Endodermal cell (in vitro differentiated cells): Measurements from ENCODE around the gene PLXNB2. TPM values are rescaled to one million over a fixed set of nuclear protein-coding genes. Genes with fewer than 3 reads are reported as not detected.
A peak's percentile ranks its signal among the peaks of the same experiment; 100 is the strongest.

Source experiments
- DNase-seq: peaks from one replicate; pipeline ENCODE4 v3.0.0-alpha.2; 2017
- H3K27ac ChIP-seq: 2 replicates; pipeline ENCODE4 v1.5.1; 2013; ENCODE audit warnings: mild to moderate bottlenecking, low read depth, low read length, moderate library complexity
- H3K27me3 ChIP-seq: 2 replicates; pipeline ENCODE4 v1.6.1; 2013; ENCODE audit warnings: mild to moderate bottlenecking, low read length, moderate library complexity; ENCODE audit not compliant: insufficient read depth, control insufficient read depth, poor library complexity, severe bottlenecking
- H3K36me3 ChIP-seq: 2 replicates; pipeline ENCODE4 v1.7.0; 2013; ENCODE audit warnings: mild to moderate bottlenecking, low read length, moderate library complexity; ENCODE audit not compliant: control insufficient read depth, insufficient read depth
- H3K4me1 ChIP-seq: one replicate; pipeline ENCODE4 v1.7.0; 2013; ENCODE audit warnings: low read length; ENCODE audit not compliant: control insufficient read depth, insufficient read depth
- H3K4me3 ChIP-seq: 2 replicates; pipeline ENCODE4 v1.5.1; 2013; ENCODE audit warnings: mild to moderate bottlenecking, low read length, moderate library complexity
- H3K9ac ChIP-seq: 2 replicates; pipeline ENCODE4 v1.6.1; 2013; ENCODE audit warnings: mild to moderate bottlenecking, low read length, moderate library complexity; ENCODE audit not compliant: poor library complexity, severe bottlenecking; ENCODE audit errors: extremely low read depth
- H3K9me3 ChIP-seq: 2 replicates; pipeline ENCODE4 v1.6.1; 2013; ENCODE audit warnings: mild to moderate bottlenecking, low read length, moderate library complexity; ENCODE audit not compliant: control insufficient read depth
- H3K27ac Mint-ChIP-seq: 2 replicates; pipeline ENCODE4 v1.8.0; 2020; ENCODE audit warnings: mixed read lengths
- H3K27me3 Mint-ChIP-seq: 2 replicates; pipeline ENCODE4 v1.8.0; 2021; ENCODE audit warnings: mild to moderate bottlenecking, mixed read lengths; ENCODE audit not compliant: insufficient read depth
- H3K36me3 Mint-ChIP-seq: 2 replicates; pipeline ENCODE4 v1.8.0; 2020; ENCODE audit warnings: low read depth, mixed read lengths
- H3K4me1 Mint-ChIP-seq: 2 replicates; pipeline ENCODE4 v1.8.0; 2020; ENCODE audit warnings: mixed read lengths
- H3K4me3 Mint-ChIP-seq: 2 replicates; pipeline ENCODE4 v1.8.0; 2020; ENCODE audit warnings: mild to moderate bottlenecking, moderate library complexity, mixed read lengths
- H3K9me3 Mint-ChIP-seq: 2 replicates; pipeline ENCODE4 v1.8.0; 2020; ENCODE audit warnings: mild to moderate bottlenecking, mixed read lengths
- WGBS, 2 experiments: methylation state at CpG; one replicate each; pipeline versions ENCODE4 v1.1.5 to v1.1.7; 2013; ENCODE audit warnings: missing lambda C conversion rate in 2 of 2, mixed read lengths in 1 of 2; ENCODE audit not compliant: insufficient coverage in 1 of 2, insufficient read length in 1 of 2; 5-methylcytosine and 5-hydroxymethylcytosine counted together
- total RNA-seq, 2 donors: library from RNA; stranded (reverse); fragmentation: NEBNext Ultra II Directional in 1 of 2; extraction: Animal tissue kit (Norgen Biotek cat#: 25700) in 1 of 2; gene quantifications; 2 replicates in 1 of 2; 3 replicates in 1 of 2; pipeline ENCODE4 v1.2.1, GENCODE V29; 2021
- TF ChIP-seq, protein P1 (sequence below): fragments of 200-600 bp; sonication (generic); conservative IDR thresholded peaks from 2 replicates; pipeline ENCODE4 v1.5.0; 2021; ENCODE audit warnings: antibody characterized with exemption, mild to moderate bottlenecking

The PLXNB2 gene
- total RNA-seq, 2 donors from 2014 or later = 94.7 to 97.7 TPM

DNA sequence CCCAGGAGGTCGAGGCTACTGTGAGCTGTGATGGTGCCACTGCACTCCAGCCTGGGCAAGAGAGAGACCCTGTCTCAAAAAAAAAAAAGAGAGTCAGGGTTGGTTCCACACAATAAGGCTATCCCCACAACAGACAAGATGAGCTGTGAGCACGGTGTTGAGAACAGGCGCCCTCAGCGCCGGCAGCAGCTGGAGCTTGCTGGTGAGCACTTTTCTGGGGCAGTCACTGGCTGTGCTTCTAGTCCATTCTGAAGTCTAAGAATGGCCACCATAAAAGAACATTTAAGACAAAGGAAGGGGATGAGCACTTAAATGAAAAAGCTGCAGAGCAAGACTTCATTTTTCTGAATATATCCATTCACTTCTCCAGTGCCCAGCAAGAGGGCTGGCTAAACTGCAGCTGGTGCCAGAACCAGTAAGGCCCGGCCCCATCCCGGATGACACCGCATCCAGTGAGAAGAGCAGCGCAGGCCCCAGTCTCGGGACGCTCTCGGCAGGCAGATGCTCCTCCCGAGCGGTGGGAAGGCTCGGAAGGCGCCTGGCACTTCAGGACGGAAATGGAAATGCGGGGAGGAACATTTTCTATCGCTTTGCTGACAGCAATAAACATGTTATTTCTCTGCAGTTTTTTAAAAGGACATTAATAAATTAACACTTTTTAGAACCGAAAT lies 74.8 kb downstream of the PLXNB2 start:
- H3K36me3 Mint-ChIP-seq = peaks cover 46% of the 10 kb centered on the region
- H3K4me3 ChIP-seq = no peak overlapping the region
- DNase-seq = no peak
- H3K9me3 Mint-ChIP-seq = peaks cover 8% of the 10 kb centered on the region
- no peaks in the 10 kb centered on the region for H3K4me1 Mint-ChIP-seq
- 94 to 95% methylated on average over 20 of the region's 20 CpGs for WGBS, 2 experiments
- H3K27me3 ChIP-seq = no peaks in the 10 kb centered on the region
- TF ChIP-seq, protein P1, sequence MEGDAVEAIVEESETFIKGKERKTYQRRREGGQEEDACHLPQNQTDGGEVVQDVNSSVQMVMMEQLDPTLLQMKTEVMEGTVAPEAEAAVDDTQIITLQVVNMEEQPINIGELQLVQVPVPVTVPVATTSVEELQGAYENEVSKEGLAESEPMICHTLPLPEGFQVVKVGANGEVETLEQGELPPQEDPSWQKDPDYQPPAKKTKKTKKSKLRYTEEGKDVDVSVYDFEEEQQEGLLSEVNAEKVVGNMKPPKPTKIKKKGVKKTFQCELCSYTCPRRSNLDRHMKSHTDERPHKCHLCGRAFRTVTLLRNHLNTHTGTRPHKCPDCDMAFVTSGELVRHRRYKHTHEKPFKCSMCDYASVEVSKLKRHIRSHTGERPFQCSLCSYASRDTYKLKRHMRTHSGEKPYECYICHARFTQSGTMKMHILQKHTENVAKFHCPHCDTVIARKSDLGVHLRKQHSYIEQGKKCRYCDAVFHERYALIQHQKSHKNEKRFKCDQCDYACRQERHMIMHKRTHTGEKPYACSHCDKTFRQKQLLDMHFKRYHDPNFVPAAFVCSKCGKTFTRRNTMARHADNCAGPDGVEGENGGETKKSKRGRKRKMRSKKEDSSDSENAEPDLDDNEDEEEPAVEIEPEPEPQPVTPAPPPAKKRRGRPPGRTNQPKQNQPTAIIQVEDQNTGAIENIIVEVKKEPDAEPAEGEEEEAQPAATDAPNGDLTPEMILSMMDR = no peak
- no peak overlapping the region for H3K27ac ChIP-seq
- no peak overlapping the region for H3K9ac ChIP-seq
- H3K4me1 ChIP-seq = no peaks in the 10 kb centered on the region
- no peaks in the 10 kb centered on the region for H3K27me3 Mint-ChIP-seq
- no peaks in the 10 kb centered on the region for H3K36me3 ChIP-seq
- no peaks in the 10 kb centered on the region for H3K9me3 ChIP-seq
- no peak overlapping the region for H3K4me3 Mint-ChIP-seq
- H3K27ac Mint-ChIP-seq = no peak overlapping the region

DNA sequence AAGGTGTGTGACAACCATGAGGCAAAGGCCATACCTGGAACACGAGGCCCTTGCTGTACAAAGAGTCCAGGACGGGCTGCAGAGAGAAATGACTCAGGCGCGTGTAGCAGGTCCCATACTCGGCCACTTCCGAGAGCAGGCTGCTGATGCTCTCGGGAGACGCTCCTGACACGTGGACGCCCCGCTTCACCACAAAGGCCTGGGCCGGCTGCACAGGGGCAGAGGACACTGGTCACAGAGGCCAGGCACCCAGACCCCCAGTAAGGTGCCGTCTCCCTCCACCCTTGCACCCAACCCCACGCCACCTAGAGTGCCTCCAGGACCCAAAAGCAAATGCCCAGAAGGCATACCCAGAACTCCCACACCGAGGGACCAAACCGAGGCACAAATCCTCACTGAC lies 78.1 kb downstream of the PLXNB2 start:
- Histone ChIP-seq H3K36me3 (no peaks in the 10 kb centered on the region), H3K27me3 (no peaks in the 10 kb centered on the region), H3K9me3 (no peaks in the 10 kb centered on the region), H3K27ac (no peak overlapping the region), H3K4me1 (no peaks in the 10 kb centered on the region), H3K4me3 (no peak overlapping the region), H3K9ac (no peak overlapping the region)
- H3K4me1 Mint-ChIP-seq = no peaks in the 10 kb centered on the region
- TF ChIP-seq, protein P1 = no peak
- H3K9me3 Mint-ChIP-seq = no peaks in the 10 kb centered on the region
- no peak overlapping the region for H3K4me3 Mint-ChIP-seq
- H3K27me3 Mint-ChIP-seq = no peaks in the 10 kb centered on the region
- no peak for DNase-seq
- no peak overlapping the region for H3K27ac Mint-ChIP-seq
- H3K36me3 Mint-ChIP-seq = peaks cover 39% of the 10 kb centered on the region
- 95 to 96% methylated on average over 4 to 16 of the region's 16 CpGs for WGBS, 2 experiments

DNA sequence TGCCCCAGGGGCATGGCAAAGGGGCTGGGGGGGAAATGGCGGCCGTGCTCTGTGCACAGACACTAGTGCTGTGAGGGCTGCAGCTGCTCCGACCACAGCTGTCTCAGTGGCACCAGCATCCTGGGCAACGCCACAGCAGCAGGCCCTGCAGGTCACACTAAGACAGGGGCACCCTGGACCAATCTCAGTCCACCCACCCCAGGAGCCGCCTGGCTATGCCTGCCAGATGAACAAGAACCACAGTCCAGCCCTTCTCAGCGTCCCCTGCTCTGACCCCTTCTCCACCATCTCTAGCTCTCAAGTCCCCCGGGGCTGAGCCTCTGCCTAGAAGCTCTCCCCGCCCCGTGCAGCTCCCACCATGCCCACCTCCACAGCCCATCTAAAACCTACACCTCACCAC lies 79.1 kb downstream of the PLXNB2 start:
- DNase-seq = peak; percentile 18
- Histone ChIP-seq H3K27me3 (no peaks in the 10 kb centered on the region), H3K27ac (no peak overlapping the region), H3K9me3 (no peaks in the 10 kb centered on the region), H3K36me3 (no peaks in the 10 kb centered on the region), H3K4me3 (no peak overlapping the region), H3K4me1 (no peaks in the 10 kb centered on the region), H3K9ac (no peak overlapping the region)
- Mint-ChIP-seq H3K9me3 (no peaks in the 10 kb centered on the region), H3K4me3 (no peak overlapping the region), H3K36me3 (peaks cover 38% of the 10 kb centered on the region), H3K4me1 (no peaks in the 10 kb centered on the region), H3K27me3 (no peaks in the 10 kb centered on the region), H3K27ac (peak overlapping the region; percentile 52)
- WGBS, 2 experiments = 91 to 100% methylated on average over 3 to 9 of the region's 9 CpGs
- TF ChIP-seq, protein P1 = no peak
